Measurements from ENCODE around the gene FBXO45.

GRCh38 chr3:196631682-196632045 is 63.2 kb downstream of the FBXO45 start:
- TF ChIP-seq POLR2A (IDR thresholded peaks at IDR 0.05; ENCODE audit: low read depth, low read length) (no peak), CHD1 (IDR thresholded peaks at IDR 0.05; ENCODE audit: low read depth, low read length) (no peak), CTCF (conservative IDR thresholded peaks at IDR 0.05; ENCODE audit: low read depth, low read length) (no peak), MXI1 (IDR thresholded peaks at IDR 0.05; ENCODE audit: borderline replicate concordance, low read depth, low read length) (no peak), SMC3 (IDR thresholded peaks at IDR 0.05; ENCODE audit: low read depth, low read length) (no peak), MAZ (IDR thresholded peaks at IDR 0.05; ENCODE audit: borderline replicate concordance, low read depth, low read length) (no peak), MAFK (IDR thresholded peaks at IDR 0.05; ENCODE audit: low read depth, low read length) (no peak), USF2 (IDR thresholded peaks at IDR 0.05; ENCODE audit: low read depth, low read length) (no peak)
